ENCODE results near the gene PARD6G.

PARD6G gene

GRCh38 chr18:80108739-80109675 is 138.3 kb downstream of the PARD6G start, which contains the start of gene ADNP2:
Gene ADNP2, plus strand, starts transcription at chr18:80109262. Its CDS starts 8,281 bp downstream, at chr18:80117543.
- H3K27me3 ChIP-seq (ENCODE audit: control insufficient read depth in 2 of 2, insufficient read depth in 2 of 2, low read length in 2 of 2), result no peaks in the 10 kb centered on the region
- H3K4me3 ChIP-seq (ENCODE audit: low read length in 2 of 2), result peak within 1 kb of the TSS; percentile 78 to 85
- no peaks in the 10 kb centered on the region for H3K9me3 ChIP-seq (ENCODE audit: control insufficient read depth in 2 of 2, low read length in 2 of 2)
- peak within 1 kb of the TSS; percentile 79 for H3K27ac ChIP-seq (ENCODE audit: low read depth in 2 of 2, low read length in 2 of 2)
- peaks cover 7 to 8% of the 10 kb centered on the region in 2 donors for H3K4me1 ChIP-seq (ENCODE audit: control insufficient read depth in 2 of 2, insufficient read depth in 2 of 2, low read length in 2 of 2)
- H3K36me3 ChIP-seq (ENCODE audit: control insufficient read depth in 2 of 2, insufficient read depth in 2 of 2, low read length in 2 of 2), result peaks cover 0 to 2% of the 10 kb centered on the region in 2 donors
- peak within 1 kb of the TSS; percentile 61 to 81 for H3K9ac ChIP-seq (ENCODE audit: low read depth in 1 of 2, low read length in 2 of 2)

GRCh38 chr18:80108121-80108536 is 139.2 kb downstream of the PARD6G start:
- Histone ChIP-seq H3K36me3 (ENCODE audit: control insufficient read depth in 2 of 2, insufficient read depth in 2 of 2, low read length in 2 of 2) (peaks cover 0 to 2% of the 10 kb centered on the region in 2 donors), H3K27ac (ENCODE audit: low read depth in 2 of 2, low read length in 2 of 2) (no peak overlapping the region), H3K4me1 (ENCODE audit: control insufficient read depth in 2 of 2, insufficient read depth in 2 of 2, low read length in 2 of 2) (peaks cover 7 to 8% of the 10 kb centered on the region in 2 donors), H3K27me3 (ENCODE audit: control insufficient read depth in 2 of 2, insufficient read depth in 2 of 2, low read length in 2 of 2) (no peaks in the 10 kb centered on the region), H3K9ac (ENCODE audit: low read depth in 1 of 2, low read length in 2 of 2) (peak overlapping the region in 1 of 2 donors; percentile 41), H3K4me3 (ENCODE audit: low read length in 2 of 2) (no peak overlapping the region), H3K9me3 (ENCODE audit: control insufficient read depth in 2 of 2, low read length in 2 of 2) (no peaks in the 10 kb centered on the region)

- Histone ChIP-seq H3K27me3 (ENCODE audit: control insufficient read depth in 2 of 2, insufficient read depth in 2 of 2, low read length in 2 of 2) (no peaks in the 10 kb centered on the region), H3K4me3 (ENCODE audit: low read length in 2 of 2) (no peak overlapping the region), H3K36me3 (ENCODE audit: control insufficient read depth in 2 of 2, insufficient read depth in 2 of 2, low read length in 2 of 2) (peaks cover 0 to 2% of the 10 kb centered on the region in 2 donors), H3K27ac (ENCODE audit: low read depth in 2 of 2, low read length in 2 of 2) (no peak overlapping the region), H3K4me1 (ENCODE audit: control insufficient read depth in 2 of 2, insufficient read depth in 2 of 2, low read length in 2 of 2) (peaks cover 7 to 8% of the 10 kb centered on the region in 2 donors), H3K9me3 (ENCODE audit: control insufficient read depth in 2 of 2, low read length in 2 of 2) (no peaks in the 10 kb centered on the region), H3K9ac (ENCODE audit: low read depth in 1 of 2, low read length in 2 of 2) (no peak overlapping the region)
Measured at GRCh38 chr18:80107426-80107825, 139.9 kb downstream of the PARD6G start.

Measured in mucosa of rectum (tissue), 2 donors.